Esophagus squamous epithelium (tissue), 4 donors: ENCODE measurements around the gene RNLS.

Source experiments
- POLR2A ChIP-seq, 4 donors: fragments of 450-650 bp; IDR thresholded peaks; one replicate each; pipeline ENCODE4 v1.6.1; 2017; ENCODE audit warnings: antibody characterized with exemption in 4 of 4, mild to moderate bottlenecking in 4 of 4, moderate library complexity in 3 of 4
- TF ChIP-seq, protein P1 (sequence below), 6 experiments: fragments of 450-650 bp in 4 of 6; fragments of 200-600 bp in 2 of 6; sonication (generic) in 2 of 6; IDR thresholded peaks; one replicate each; pipeline ENCODE4 v1.5.1; 2016 to 2019; ENCODE audit warnings: antibody characterized with exemption in 6 of 6, mild to moderate bottlenecking in 4 of 6, moderate library complexity in 4 of 6

GRCh38 chr10:88332503-88333247 lies 250.4 kb downstream of the RNLS start:
- TF ChIP-seq, protein P1, sequence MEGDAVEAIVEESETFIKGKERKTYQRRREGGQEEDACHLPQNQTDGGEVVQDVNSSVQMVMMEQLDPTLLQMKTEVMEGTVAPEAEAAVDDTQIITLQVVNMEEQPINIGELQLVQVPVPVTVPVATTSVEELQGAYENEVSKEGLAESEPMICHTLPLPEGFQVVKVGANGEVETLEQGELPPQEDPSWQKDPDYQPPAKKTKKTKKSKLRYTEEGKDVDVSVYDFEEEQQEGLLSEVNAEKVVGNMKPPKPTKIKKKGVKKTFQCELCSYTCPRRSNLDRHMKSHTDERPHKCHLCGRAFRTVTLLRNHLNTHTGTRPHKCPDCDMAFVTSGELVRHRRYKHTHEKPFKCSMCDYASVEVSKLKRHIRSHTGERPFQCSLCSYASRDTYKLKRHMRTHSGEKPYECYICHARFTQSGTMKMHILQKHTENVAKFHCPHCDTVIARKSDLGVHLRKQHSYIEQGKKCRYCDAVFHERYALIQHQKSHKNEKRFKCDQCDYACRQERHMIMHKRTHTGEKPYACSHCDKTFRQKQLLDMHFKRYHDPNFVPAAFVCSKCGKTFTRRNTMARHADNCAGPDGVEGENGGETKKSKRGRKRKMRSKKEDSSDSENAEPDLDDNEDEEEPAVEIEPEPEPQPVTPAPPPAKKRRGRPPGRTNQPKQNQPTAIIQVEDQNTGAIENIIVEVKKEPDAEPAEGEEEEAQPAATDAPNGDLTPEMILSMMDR (IDR thresholded peaks at IDR 0.05): no peak
- TF ChIP-seq POLR2A (IDR thresholded peaks at IDR 0.05): no peak
